K562 (cell line): Measurements from ENCODE around the gene EPHB2. TPM values are rescaled to one million over a fixed set of nuclear protein-coding genes. Genes with fewer than 3 reads are reported as not detected.

Source experiments
- BRF1 ChIP-seq: IDR thresholded peaks from 3 replicates; pipeline ENCODE4 v1.6.1; 2011; ENCODE audit warnings: borderline replicate concordance, mild to moderate bottlenecking; ENCODE audit not compliant: insufficient read length; ENCODE audit errors: extremely low read depth
- CTCF ChIP-seq, 3 experiments: IDR thresholded peaks in 2 of 3; conservative IDR thresholded peaks in 1 of 3; 2 replicates each; pipeline ENCODE4 v1.5.1; 2011 to 2012; ENCODE audit warnings: low read length in 3 of 3, mild to moderate bottlenecking in 3 of 3, control low read depth in 2 of 3, improper control_type of control experiment in 1 of 3, inconsistent platforms in 1 of 3, low read depth in 1 of 3, mixed read lengths in 1 of 3, moderate library complexity in 1 of 3; ENCODE audit not compliant: insufficient read depth in 2 of 3
- ELK3 ChIP-seq: fragments of 450-650 bp; formaldehyde crosslinking; IDR thresholded peaks from 2 replicates; pipeline ENCODE4 v1.4.0; 2020; ENCODE audit warnings: mild to moderate bottlenecking
- FOSL1 ChIP-seq: fragments of 200-800 bp; sonication (Bioruptor generic); conservative IDR thresholded peaks from 2 replicates; pipeline ENCODE4 v1.6.1; 2016; ENCODE audit warnings: missing genetic modification characterization, missing compliant biosample characterization
- GTF2F1 ChIP-seq: IDR thresholded peaks from 2 replicates; pipeline ENCODE4 v1.6.1; 2011; ENCODE audit warnings: low read depth, low read length, improper control_type of control experiment
- NR2C2 ChIP-seq, 2 experiments: fragments of 200-800 bp in 1 of 2; sonication (Bioruptor generic) in 1 of 2; sonication (generic) in 1 of 2; formaldehyde crosslinking in 1 of 2; IDR thresholded peaks; 2 replicates each; pipeline versions ENCODE4 v1.6.1 to v1.8.0; 2016 to 2022; ENCODE audit warnings: mild to moderate bottlenecking in 1 of 2, missing compliant biosample characterization in 1 of 2, missing genetic modification characterization in 1 of 2, missing genetic modification reagents in 1 of 2
- POLR2G ChIP-seq: fragments of 200-400 bp; formaldehyde crosslinking; IDR thresholded peaks from 2 replicates; pipeline ENCODE4 v1.6.1; 2017; ENCODE audit warnings: low read depth, mild to moderate bottlenecking, antibody characterized with exemption, low read length, moderate library complexity
- REST ChIP-seq, 2 experiments: fragments of 450-650 bp; formaldehyde crosslinking in 1 of 2; IDR thresholded peaks; 2 replicates each; pipeline versions ENCODE4 v1.4.0 to v1.6.1; 2014 to 2020; ENCODE audit warnings: mild to moderate bottlenecking in 2 of 2, borderline replicate concordance in 1 of 2, low read depth in 1 of 2
- SMAD2 ChIP-seq: fragments of 150-350 bp; IDR thresholded peaks from 2 replicates; pipeline ENCODE4 v1.6.1; 2014; ENCODE audit warnings: low read depth, mild to moderate bottlenecking, low read length
- SOX6 ChIP-seq: fragments of 450-650 bp; IDR thresholded peaks from 2 replicates; pipeline ENCODE4 v1.6.1; 2014; ENCODE audit warnings: mild to moderate bottlenecking
- STAG1 ChIP-seq: sonication (generic); formaldehyde crosslinking; IDR thresholded peaks from 2 replicates; pipeline ENCODE4 v1.5.0; 2020; ENCODE audit warnings: missing genetic modification reagents, borderline replicate concordance
- USF1 ChIP-seq: sonication (generic); formaldehyde crosslinking; IDR thresholded peaks from 2 replicates; pipeline ENCODE4 v1.9.0; 2022; ENCODE audit warnings: mild to moderate bottlenecking, missing genetic modification reagents
- XRCC5 ChIP-seq: fragments of 200-400 bp; formaldehyde crosslinking; IDR thresholded peaks from 2 replicates; pipeline ENCODE4 v1.6.1; 2017; ENCODE audit warnings: low read depth, mild to moderate bottlenecking, low read length
- ZNF511 ChIP-seq: sonication (generic); formaldehyde crosslinking; IDR thresholded peaks from 2 replicates; pipeline ENCODE4 v1.8.0; 2022; ENCODE audit warnings: mild to moderate bottlenecking, missing genetic modification reagents
- polyA plus RNA-seq, 8 experiments: library from polyadenylated mRNA; depleted of rRNA in 4 of 8; stranded (reverse) in 5 of 8; unstranded in 3 of 8; fragments of >200 nt; fragmentation: Nextera tagmentation in 2 of 8; fragmentation: Illumina TruSeq in 1 of 8; extraction: Ambion mirVana in 2 of 8; extraction: Trizol in 1 of 8; gene quantifications; 2 replicates each; pipeline versions ENCODE4 v1.2.1 to v1.2.3, GENCODE V29; 2011 to 2014; ENCODE audit warnings: inconsistent platforms in 1 of 8, missing spikeins in 1 of 8
- total RNA-seq, 7 experiments: library from RNA; depleted of rRNA in 6 of 7; stranded (reverse); fragments of >200 nt in 6 of 7; fragmentation: Illumina TruSeq in 2 of 7; extraction: Trizol in 2 of 7; gene quantifications; 2 replicates each; pipeline versions ENCODE4 v1.2.1 to v1.2.3, GENCODE V29; 2011 to 2021; ENCODE audit warnings: low replicate concordance in 1 of 7

Gene EPHB2
- total and polyA plus RNA-seq, 9 of the 15 experiments (the other 6 are each of a cell fraction or from before 2014, with no cell fraction given): not detected

- TF ChIP-seq REST (IDR thresholded peaks at IDR 0.05; ENCODE audit: borderline replicate concordance): peak; percentile 78
- TF ChIP-seq REST (CRISPR knock-in tag; IDR thresholded peaks at IDR 0.05; ENCODE audit: low read depth): no peak
- no peak for TF ChIP-seq USF1 (CRISPR knock-in tag)
- TF ChIP-seq XRCC5: peak; percentile 76; the same call in 1 of the 2 replicates
- TF ChIP-seq STAG1: peak; percentile 34; the same call in 1 of the 2 replicates
- TF ChIP-seq BRF1: no peak
- TF ChIP-seq GTF2F1: no peak
- no peak for TF ChIP-seq SMAD2
- peak; percentile 65 for TF ChIP-seq FOSL1 (tag)
- TF ChIP-seq ZNF511 (CRISPR knock-in tag): peak; percentile 58; the same call in 1 of the 2 replicates
- no peak for TF ChIP-seq SOX6
- no peak for TF ChIP-seq ELK3 (CRISPR knock-in tag)
- peak; percentile 92 to 93 (median 93) for TF ChIP-seq CTCF (IDR thresholded peaks at IDR 0.05 in 2 of 3, conservative IDR thresholded peaks at IDR 0.05 in 1 of 3; ENCODE audit: insufficient read depth in 2 of 3, low read depth in 1 of 3, low read length in 3 of 3)
- no peak for TF ChIP-seq POLR2G
- TF ChIP-seq NR2C2 (CRISPR knock-in tag; IDR thresholded peaks at IDR 0.05): no peak
- no peak for TF ChIP-seq NR2C2 (tag; IDR thresholded peaks at IDR 0.05)
Observed at GRCh38 chr1:22704440-22705067, 6.1 kb upstream of the EPHB2 start (continued).
